Stimulated activated CD4-positive, alpha-beta T cell treated with anti-CD3 and anti-CD28 coated beads, Interleukin-1b, Interleukin-23, amount 100 ng/mL, for 24 hours (primary cell): ENCODE measurements around the gene FAM174B.

Experiments
- DNase-seq, 4 experiments: peaks; one replicate each; pipeline ENCODE4 v3.0.0-alpha.2; 2020; ENCODE audit warnings: low read depth in 4 of 4, low spot score in 1 of 4

The FAM174B gene

DNA sequence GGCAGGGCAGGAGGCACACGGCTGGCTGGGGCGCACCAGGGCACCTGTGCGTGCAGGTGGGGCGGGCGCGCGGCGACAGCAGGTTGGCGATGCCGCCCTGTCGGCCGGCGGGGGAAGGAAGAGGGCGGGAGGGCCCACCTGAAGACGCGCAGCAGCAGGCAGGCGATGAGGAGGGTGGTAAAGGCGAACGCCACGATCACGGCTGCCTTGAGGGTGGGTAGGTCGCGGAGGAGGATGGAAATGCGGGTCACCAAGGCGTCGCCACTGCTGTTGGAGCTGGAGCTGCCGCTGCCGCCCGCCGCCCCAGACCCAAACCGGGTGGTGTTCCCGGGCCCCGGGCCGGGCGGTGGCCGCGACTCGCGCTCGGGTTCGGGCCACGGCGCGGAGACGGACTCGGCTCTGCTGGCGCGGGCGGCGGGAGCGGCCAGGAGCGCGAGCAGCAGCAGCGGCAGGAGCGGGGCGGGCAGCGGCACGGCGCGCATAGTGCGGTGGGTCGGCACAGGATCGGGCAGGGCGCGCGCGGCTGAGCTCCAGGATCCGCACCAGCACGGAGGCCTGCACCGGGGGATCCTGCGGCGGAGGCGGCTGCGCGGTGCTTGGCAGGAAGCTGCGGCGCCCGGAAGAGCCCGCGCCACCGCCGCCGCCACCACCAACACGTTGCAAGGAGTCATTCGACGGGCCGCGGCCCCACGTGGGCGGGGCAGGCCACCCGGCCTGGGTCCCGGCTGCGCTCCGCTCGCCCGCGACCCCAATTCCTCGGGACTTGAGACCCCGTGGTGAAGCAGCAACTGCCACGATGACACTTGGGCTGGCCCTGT, at the start of gene FAM174B:
Gene FAM174B (minus strand): TSS at position 598 of the 818 bp plus-strand sequence.
- DNase-seq = peak in 3 of 4 experiments; percentile 20 to 44 (median 41)

DNA sequence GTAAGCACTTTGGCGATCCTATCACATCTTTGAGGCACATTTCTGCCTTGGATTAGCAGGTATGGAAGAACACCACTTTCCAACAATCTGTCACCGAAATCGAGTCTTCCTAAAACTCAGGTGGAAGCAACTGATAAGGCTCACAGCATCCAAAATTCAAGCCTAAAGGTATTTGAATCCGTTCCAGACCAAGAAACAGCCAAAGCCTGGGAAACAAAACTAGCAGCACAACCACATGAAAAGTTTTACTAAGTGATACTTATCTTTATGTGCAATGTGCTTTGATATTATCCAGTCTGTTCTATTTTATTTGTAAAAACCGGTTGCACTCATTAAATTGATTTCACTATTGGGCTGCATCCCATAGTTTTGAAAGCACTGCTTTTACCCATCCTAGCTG, 40.5 kb upstream of the FAM174B start:
- no peak for DNase-seq

DNA sequence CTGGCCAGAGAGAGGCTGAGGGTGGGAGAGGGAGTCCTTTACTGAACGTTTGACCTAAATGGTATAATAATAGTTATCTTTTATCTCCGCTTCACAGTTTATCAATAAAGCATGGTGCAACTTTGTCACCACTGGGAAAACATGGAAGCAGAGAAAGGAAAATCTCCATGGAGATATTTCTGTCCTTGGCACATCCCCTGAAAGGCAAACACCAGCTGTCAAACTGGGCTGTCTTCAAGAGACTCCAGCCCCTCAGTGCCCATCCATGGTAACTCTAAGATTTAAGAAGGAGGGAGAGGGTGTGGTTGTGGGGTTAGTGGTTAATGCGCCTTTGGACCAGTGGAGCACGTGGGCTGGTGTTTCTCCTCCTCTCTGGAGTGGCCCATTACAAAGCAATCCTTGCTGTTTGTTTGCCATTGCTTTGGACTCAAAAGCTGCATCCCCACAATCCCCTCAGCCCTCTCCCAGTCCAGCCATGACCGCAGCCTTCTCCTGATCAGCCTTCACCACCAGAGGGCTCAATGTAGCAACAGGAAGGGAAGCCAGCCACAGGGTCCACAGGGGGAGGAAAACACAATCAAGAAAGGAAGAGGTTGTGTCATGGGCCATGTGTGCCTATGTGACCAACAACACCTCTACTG, 38.2 kb upstream of the FAM174B start:
- DNase-seq = no peak

DNA sequence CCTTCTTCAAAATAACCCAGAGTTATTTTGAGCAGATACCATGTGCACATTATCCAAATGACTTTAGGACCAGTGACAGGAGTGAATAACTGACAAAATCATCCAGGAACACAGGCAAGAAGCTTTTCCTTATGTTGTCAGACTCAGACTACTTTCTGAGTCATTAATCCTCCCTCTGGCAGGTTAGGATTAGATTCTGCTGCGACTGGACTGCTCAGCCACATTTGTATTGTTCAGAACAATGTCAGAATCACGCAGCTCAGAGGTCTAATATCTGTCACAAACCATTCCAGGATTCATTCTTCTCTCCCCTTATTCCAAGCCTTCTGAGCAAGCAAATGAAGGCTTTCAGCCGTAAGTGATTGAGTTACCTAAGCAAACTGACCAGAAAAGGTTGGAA, 34.8 kb upstream of the FAM174B start:
- no peak for DNase-seq

DNA sequence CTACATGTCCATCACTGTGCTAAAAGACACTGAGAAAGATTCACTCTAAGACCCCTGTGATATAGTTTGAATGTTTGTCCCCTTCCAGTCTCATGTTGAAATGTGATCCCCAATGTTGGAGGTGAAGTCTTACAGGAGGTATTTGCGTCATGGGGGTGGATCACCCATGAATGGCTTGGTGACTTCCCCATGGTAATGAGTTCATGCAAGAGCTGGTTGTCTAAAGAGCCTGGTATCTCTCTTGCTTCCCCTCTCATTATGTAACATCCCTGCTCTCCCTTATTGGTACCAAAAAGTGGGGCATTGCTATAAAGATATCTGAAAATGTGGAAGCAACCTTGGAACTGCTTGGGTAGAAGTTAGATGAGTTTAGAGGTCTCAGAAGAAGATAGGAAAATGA, 32.2 kb upstream of the FAM174B start:
- no peak for DNase-seq

DNA sequence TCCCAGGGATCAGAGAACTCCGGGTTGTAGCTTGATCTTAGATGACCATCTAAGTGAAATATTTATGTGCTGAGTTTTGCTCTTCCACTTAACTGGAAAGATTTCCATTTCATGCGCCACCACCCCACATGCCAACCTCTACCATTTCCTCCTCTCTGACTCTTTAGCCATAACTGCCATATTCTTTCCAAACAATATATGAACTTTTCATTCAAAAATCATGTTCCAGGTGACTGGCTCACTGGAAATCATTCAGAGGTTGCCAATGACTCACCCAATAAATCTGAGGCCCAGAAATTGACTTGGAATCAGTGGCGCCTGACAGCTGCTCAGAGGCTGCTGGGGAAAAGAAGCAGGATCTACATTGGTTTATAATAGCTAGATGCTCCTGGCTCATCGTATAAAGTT, 31.6 kb upstream of the FAM174B start:
- DNase-seq = no peak

DNA sequence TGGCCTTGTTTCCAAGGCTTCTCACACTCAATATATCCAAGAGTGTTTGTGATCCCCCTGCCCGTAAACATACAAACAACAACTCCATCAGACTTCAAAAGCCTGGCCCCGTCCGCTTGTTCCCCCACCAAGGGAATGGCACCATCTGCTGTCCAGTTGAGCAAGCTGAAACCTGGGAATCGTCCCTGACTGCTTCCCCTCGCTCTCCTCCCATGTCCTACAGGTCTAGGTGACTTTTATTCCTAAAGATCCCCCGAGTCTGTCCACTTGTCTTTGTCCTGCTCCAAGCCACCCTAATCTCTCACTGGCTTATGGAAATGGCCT, 27.9 kb upstream of the FAM174B start:
- no peak for DNase-seq

DNA sequence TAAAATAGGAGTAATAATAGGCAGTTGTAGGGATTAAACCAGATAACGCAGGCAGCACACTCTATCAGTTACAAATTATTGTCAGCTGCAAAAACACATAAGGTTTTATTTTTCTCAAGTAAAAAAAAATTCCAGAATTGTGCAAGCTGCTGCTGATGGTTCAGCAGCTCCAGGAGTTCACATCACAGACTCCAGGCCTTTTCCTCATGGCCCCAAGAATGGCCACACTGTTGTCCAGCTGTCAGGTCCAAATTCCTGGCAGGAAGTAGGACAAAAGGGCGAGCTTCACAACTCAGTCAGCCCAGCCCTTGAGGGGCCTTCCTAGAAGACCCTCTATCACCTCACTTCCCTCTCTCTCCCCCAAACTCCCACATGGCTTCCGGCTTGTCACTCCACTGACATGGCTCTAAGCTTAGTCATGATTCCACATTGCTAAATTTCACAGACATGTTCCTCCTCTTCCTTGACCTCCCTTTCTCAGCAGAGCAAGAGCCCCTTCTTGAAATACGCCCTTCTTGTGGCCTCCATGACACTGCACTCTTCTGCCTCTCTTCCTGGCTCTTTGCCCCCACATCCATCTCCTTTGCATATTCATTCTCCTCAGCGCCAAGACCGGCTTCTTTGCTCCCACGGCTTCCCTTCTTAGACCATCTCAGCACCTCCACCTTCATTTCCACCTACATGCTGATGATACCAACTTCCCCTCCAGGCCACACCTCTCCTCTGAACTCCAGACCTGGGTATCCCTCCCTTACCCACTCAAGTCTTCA, 27.4 kb upstream of the FAM174B start:
- no peak for DNase-seq

DNA sequence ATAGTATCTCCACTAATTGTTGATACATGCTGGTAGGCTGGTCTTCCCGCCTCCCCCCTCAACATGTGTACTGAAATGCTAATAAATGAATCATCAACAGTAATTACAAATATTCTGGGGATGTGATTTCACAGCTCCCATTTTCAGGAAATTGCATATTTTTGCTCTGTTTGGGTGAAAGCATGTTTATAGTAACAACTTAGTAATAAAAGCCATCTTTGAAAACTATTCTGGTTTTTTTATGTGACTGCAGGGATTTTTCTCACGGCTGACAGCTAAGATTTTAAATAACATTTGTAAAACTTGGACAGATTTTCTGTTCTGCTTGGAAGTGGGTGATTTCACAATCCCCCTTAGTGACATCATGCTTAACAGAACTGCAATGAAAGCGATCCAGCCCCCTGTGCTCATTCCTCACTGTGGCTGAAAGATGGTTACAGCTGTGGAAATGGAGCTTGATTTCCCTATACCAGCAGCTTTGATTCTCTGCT, 25.6 kb upstream of the FAM174B start:
- DNase-seq = no peak

DNA sequence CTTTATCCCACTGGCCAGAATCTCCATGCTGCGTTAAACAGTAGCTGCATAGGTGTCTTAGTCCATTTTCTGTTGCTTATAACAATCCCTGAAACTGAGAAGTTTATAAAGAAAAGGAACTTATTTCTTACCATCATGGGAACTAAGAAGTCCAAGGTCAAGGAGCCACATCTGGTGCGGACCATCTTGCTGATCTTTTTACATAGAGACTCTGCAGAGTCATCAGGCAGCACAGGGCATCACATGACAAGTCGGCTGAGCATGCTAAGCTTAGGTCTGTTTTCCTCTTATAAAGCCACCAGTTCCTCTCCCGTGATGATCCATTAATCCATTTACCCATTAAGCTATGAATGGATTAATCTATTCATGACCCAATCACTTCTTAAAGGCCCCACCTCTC, 22.4 kb upstream of the FAM174B start:
- no peak for DNase-seq

DNA sequence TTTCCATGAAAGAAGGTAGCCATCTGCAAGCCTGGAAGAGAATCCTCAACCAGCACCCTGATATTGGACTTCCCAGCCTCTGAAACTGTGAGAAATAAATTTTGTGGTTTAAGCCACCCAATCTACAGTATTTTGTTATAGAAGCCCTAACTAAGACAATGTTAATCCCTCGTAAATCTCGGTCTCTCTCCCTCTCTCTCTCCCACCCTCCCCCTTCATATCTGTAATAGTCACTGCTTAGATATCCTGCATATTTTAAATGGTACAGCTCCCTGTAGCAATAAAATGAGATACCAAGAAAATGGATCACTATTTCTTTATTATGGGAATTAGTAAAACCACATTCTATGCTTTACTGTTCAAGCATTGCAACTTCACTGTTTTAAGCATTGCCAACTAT, 21.0 kb upstream of the FAM174B start:
- no peak for DNase-seq

DNA sequence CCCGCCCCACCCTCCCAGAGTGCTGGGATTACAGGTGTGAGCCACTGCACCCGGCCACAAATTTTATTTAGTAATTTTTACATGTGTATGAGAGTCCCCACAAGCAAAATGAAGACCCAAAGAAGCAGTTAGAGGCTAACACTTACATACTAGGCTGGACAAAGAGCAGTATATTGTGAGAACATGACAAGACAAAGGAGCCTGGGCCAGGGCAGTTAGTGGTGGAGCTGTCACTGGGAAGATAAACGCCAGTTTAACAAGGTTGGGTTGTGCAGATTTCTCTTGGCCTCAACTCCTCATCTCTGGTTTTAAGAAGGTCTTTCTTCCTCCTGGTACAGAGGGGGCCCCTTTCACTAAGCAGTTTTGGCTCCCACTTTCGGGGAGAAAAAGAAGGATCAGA, 19.9 kb upstream of the FAM174B start:
- DNase-seq = no peak

DNA sequence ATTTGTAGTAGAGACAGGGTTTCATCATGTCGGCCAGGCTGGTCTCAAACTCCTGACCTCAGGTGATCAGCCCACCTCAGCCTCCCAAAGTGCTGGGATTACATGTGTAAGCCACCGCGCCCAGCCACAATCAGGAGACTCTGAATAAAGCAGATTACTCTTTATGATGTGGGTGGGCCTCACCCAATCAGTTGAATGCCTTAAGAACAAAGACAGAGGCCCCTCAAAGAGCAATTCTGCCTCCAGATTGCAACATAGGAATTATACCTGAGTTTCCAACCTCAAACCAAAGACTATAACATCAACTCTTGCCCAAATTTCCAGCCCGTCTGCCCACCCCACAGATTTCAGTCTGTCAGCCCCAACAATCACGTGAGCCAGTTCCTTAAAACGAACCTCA, 18.8 kb upstream of the FAM174B start:
- DNase-seq = no peak

DNA sequence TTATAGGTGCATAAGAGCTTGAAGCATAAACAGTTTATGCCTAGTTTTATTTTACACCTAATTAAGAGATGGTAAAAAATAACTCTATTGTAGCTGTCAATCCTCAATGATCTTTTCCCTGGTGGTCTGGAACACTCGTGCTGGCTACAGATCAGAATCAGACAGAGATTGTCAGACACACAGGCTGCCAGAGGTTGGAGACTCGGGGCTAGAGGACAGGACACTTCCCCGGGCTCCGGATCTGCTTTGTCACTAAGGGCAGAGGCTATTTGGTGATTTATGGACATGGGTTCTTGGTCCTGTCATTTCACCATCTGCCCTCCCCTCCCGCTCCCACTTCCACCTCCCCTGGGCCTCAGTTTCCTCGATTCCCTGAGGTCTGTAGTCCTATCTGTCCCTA, 16.5 kb upstream of the FAM174B start:
- no peak for DNase-seq

DNA sequence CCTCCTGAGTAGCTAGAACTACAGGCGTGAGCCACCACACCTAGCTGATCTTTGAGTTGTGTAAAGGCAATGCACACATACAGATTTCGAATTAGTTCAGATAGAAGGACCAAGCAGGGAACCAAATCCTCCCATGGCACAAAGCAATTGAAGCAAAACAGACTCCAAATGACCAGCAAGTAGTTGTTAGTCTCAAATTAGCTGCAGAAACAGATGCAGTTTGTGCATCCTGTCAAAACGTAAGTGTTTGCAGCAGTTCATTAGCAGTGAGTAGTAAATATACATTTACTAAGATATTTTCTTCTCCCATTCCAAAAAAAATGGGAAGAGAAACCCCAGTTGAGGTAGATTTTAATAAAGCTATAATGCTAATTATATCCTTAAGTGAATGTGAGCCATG, 15.8 kb upstream of the FAM174B start:
- DNase-seq = no peak

DNA sequence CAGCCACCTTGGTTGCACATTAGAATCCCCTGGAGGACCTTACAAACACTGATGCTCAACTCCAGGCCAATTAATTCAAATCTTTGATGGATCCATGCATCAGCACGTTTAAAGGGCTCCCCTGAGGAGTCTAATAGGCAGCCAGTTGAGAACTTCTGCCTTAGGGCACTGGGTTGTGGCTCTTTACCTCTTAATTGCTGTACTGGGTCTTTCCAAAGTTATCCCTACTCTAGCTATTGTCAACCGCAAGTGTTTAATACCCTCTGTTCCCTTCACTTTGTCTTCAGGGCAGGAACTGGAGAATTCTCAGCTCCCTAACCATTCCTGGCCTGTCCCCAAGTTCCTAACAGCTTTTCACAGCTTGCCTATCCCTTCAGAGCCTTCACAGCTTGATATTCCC, 15.0 kb upstream of the FAM174B start:
- no peak for DNase-seq

DNA sequence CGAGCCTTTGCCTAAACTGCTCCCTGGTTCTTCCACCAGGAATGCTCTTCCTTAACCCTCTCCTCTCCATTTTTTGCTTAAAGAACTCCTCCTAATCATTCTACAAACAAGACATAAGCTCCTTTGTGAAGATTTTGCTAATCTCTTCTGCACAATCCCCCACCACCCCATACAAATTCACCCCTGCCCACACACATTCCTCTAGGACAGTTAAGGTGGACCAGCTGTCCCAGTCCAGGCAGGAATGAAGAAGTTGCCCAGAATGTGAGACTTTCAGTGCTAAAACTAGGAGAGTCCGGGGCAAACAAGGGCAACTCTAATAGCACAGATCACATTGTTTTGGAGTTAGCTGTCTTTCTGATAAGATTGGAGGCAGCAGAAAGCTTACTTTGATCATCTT, 13.9 kb upstream of the FAM174B start:
- DNase-seq = no peak

DNA sequence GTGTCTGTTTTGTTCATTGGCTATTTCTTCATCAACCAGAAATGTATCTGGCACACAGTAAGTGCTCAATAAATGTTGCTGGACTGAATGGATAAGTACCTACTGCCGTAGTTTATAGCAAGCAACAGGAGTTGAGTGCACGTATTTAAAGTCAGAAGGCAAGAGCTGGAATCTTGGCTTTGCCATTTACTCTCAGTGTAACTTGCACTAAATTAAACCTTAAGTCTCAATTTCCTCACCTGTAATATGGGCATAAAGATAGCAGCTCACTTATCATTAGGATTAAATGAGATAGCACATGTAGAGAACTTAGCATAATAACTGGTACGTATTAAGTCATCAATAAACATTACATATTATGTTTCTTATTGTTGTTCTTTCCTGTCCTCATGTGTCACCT, 13.0 kb upstream of the FAM174B start:
- DNase-seq = no peak

DNA sequence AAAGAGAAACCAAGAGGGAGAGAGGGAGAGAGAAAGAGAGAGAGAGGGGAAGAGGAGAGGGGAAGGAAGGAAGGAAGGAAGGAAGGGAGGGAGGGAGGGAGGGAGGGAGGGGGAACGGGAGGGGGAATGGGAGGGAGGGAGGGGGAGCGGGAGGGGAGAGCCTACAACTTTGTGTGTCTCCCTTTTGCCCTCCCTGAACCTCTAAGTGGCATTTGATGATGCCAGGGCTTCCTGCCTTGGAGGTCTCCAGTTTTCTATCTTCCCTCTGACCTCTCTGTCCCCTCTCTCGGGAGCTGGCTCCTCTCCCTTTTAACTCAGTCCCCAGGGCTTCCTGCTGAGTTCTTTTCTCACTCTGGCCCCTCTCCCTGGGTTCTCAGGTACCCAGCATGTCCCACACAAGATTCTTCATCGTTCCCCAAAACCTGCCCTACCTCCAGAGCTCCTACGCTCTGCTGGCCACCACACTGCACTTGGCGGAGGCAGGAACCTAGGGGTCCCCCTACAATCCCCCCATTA, 12.5 kb upstream of the FAM174B start:
- DNase-seq = no peak

DNA sequence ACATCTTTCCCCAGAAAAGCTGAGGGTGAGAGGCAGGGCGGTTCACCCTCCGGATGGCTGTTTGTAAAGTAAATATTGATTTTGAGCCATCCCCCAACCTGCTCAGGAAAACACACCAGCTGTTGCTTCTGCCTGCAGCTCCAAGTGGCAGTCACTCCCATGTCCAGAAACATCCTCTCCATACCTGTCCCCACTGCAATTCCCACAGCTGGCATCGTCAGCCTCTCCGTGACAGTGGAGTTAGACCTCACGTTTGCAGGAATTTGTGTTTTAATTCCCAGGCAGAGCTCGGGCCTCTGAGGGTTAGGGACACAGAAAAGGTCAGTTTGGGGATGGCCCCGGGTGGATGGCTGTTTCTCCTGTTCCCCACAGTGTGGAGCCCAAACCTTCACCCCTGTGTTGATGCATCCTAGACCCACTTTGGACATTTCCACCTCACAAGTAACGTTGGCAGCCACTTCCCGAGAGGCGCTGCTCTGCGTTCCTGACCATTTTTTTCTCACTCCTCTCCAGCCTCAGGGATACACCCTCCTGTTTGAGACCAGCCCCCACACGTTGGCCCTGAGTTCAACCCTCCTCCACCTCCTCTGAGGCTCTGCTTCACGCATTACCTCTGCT, 11.8 kb upstream of the FAM174B start:
- no peak for DNase-seq

DNA sequence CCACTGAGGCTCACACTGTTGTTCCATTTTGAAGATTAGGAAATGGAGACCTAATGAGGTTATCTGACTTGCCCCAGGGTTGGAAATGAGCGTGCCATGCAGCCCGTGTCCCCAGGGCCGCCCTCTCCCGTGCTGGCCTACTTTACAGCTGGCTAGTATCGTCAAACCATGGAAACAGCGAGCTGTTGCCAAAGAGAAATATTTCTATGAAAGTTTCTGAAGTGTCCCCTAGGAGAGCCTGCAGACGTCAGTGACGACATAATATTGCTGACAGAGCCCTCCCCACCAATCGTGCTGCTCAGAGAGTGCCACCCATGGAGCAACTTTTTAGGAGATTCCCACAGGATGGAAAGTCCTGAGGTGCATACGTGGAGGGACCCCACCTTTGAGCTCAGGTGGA, 11.2 kb upstream of the FAM174B start:
- no peak for DNase-seq
